Measurements from ENCODE around the gene PPP2R3A.

PPP2R3A gene

GRCh38 chr3:135965506-135966270 is at the start of gene PPP2R3A:
Gene PPP2R3A (plus strand): TSS chr3:135965728. CDS start chr3:136001499, 35,771 bp downstream.
- Histone ChIP-seq H3K4me1 (ENCODE audit: control insufficient read depth in 1 of 2, insufficient read depth in 2 of 2, low read length in 2 of 2) (peaks cover 8 to 14% of the 10 kb centered on the region in 2 donors), H3K9me3 (ENCODE audit: control insufficient read depth in 1 of 2, low read length in 2 of 2) (peaks cover 0 to 8% of the 10 kb centered on the region in 2 donors), H3K27me3 (ENCODE audit: low read depth, low read length) (no peaks in the 10 kb centered on the region), H3K36me3 (ENCODE audit: control insufficient read depth in 1 of 2, insufficient read depth in 2 of 2, low read length in 2 of 2) (no peaks in the 10 kb centered on the region), H3K4me3 (ENCODE audit: low read depth in 1 of 2, low read length in 2 of 2) (peak within 1 kb of the TSS; percentile 52 to 92), H3K27ac (ENCODE audit: low read length) (peak within 1 kb of the TSS; percentile 56)

GRCh38 chr3:135916310-135916709 is 49.2 kb upstream of the PPP2R3A start:
- H3K4me1 ChIP-seq (ENCODE audit: control insufficient read depth in 1 of 2, insufficient read depth in 2 of 2, low read length in 2 of 2): no peaks in the 10 kb centered on the region
- H3K9me3 ChIP-seq (ENCODE audit: control insufficient read depth in 1 of 2, low read length in 2 of 2): no peaks in the 10 kb centered on the region
- no peaks in the 10 kb centered on the region for H3K36me3 ChIP-seq (ENCODE audit: control insufficient read depth in 1 of 2, insufficient read depth in 2 of 2, low read length in 2 of 2)
- no peaks in the 10 kb centered on the region for H3K27me3 ChIP-seq (ENCODE audit: low read depth, low read length)
- no peak overlapping the region for H3K4me3 ChIP-seq (ENCODE audit: low read depth in 1 of 2, low read length in 2 of 2)
- H3K27ac ChIP-seq (ENCODE audit: low read length): no peak overlapping the region

- H3K27ac ChIP-seq (ENCODE audit: low read length): no peak overlapping the region
- H3K4me3 ChIP-seq (ENCODE audit: low read depth in 1 of 2, low read length in 2 of 2): no peak overlapping the region
- H3K36me3 ChIP-seq (ENCODE audit: control insufficient read depth in 1 of 2, insufficient read depth in 2 of 2, low read length in 2 of 2): no peaks in the 10 kb centered on the region
- H3K27me3 ChIP-seq (ENCODE audit: low read depth, low read length): no peaks in the 10 kb centered on the region
- H3K4me1 ChIP-seq (ENCODE audit: control insufficient read depth in 1 of 2, insufficient read depth in 2 of 2, low read length in 2 of 2): no peaks in the 10 kb centered on the region
- H3K9me3 ChIP-seq (ENCODE audit: control insufficient read depth in 1 of 2, low read length in 2 of 2): no peaks in the 10 kb centered on the region
Observed at GRCh38 chr3:135917076-135917475, 48.5 kb upstream of the PPP2R3A start.

- no peaks in the 10 kb centered on the region for H3K9me3 ChIP-seq (ENCODE audit: control insufficient read depth in 1 of 2, low read length in 2 of 2)
- no peaks in the 10 kb centered on the region for H3K4me1 ChIP-seq (ENCODE audit: control insufficient read depth in 1 of 2, insufficient read depth in 2 of 2, low read length in 2 of 2)
- H3K27ac ChIP-seq (ENCODE audit: low read length): no peak overlapping the region
- H3K27me3 ChIP-seq (ENCODE audit: low read depth, low read length): no peaks in the 10 kb centered on the region
- H3K4me3 ChIP-seq (ENCODE audit: low read depth in 1 of 2, low read length in 2 of 2): no peak overlapping the region
- no peaks in the 10 kb centered on the region for H3K36me3 ChIP-seq (ENCODE audit: control insufficient read depth in 1 of 2, insufficient read depth in 2 of 2, low read length in 2 of 2)
Observed at GRCh38 chr3:135917927-135918597, 47.5 kb upstream of the PPP2R3A start.

- Histone ChIP-seq H3K4me1 (ENCODE audit: control insufficient read depth in 1 of 2, insufficient read depth in 2 of 2, low read length in 2 of 2) (no peaks in the 10 kb centered on the region), H3K27me3 (ENCODE audit: low read depth, low read length) (no peaks in the 10 kb centered on the region), H3K36me3 (ENCODE audit: control insufficient read depth in 1 of 2, insufficient read depth in 2 of 2, low read length in 2 of 2) (no peaks in the 10 kb centered on the region), H3K27ac (ENCODE audit: low read length) (no peak overlapping the region), H3K9me3 (ENCODE audit: control insufficient read depth in 1 of 2, low read length in 2 of 2) (no peaks in the 10 kb centered on the region), H3K4me3 (ENCODE audit: low read depth in 1 of 2, low read length in 2 of 2) (no peak overlapping the region)
Observed at GRCh38 chr3:135918600-135918999, 46.9 kb upstream of the PPP2R3A start.

- Histone ChIP-seq H3K4me3 (ENCODE audit: low read depth in 1 of 2, low read length in 2 of 2) (no peak overlapping the region), H3K4me1 (ENCODE audit: control insufficient read depth in 1 of 2, insufficient read depth in 2 of 2, low read length in 2 of 2) (no peaks in the 10 kb centered on the region), H3K27ac (ENCODE audit: low read length) (no peak overlapping the region), H3K9me3 (ENCODE audit: control insufficient read depth in 1 of 2, low read length in 2 of 2) (no peaks in the 10 kb centered on the region), H3K27me3 (ENCODE audit: low read depth, low read length) (no peaks in the 10 kb centered on the region), H3K36me3 (ENCODE audit: control insufficient read depth in 1 of 2, insufficient read depth in 2 of 2, low read length in 2 of 2) (no peaks in the 10 kb centered on the region)
Observed at GRCh38 chr3:135920275-135920674, 45.3 kb upstream of the PPP2R3A start.

GRCh38 chr3:135922903-135923250 is 42.7 kb upstream of the PPP2R3A start:
- H3K27me3 ChIP-seq (ENCODE audit: low read depth, low read length): no peaks in the 10 kb centered on the region
- H3K4me1 ChIP-seq (ENCODE audit: control insufficient read depth in 1 of 2, insufficient read depth in 2 of 2, low read length in 2 of 2): no peaks in the 10 kb centered on the region
- H3K9me3 ChIP-seq (ENCODE audit: control insufficient read depth in 1 of 2, low read length in 2 of 2): no peaks in the 10 kb centered on the region
- no peaks in the 10 kb centered on the region for H3K36me3 ChIP-seq (ENCODE audit: control insufficient read depth in 1 of 2, insufficient read depth in 2 of 2, low read length in 2 of 2)
- no peak overlapping the region for H3K27ac ChIP-seq (ENCODE audit: low read length)
- no peak overlapping the region for H3K4me3 ChIP-seq (ENCODE audit: low read depth in 1 of 2, low read length in 2 of 2)

GRCh38 chr3:135924506-135924905 is 41.0 kb upstream of the PPP2R3A start:
- H3K27ac ChIP-seq (ENCODE audit: low read length): no peak overlapping the region
- no peaks in the 10 kb centered on the region for H3K36me3 ChIP-seq (ENCODE audit: control insufficient read depth in 1 of 2, insufficient read depth in 2 of 2, low read length in 2 of 2)

GRCh38 chr3:135926664-135927063 is 38.9 kb upstream of the PPP2R3A start:
- peaks cover 3 to 17% of the 10 kb centered on the region in 2 donors for H3K4me1 ChIP-seq (ENCODE audit: control insufficient read depth in 1 of 2, insufficient read depth in 2 of 2, low read length in 2 of 2)
- H3K27ac ChIP-seq (ENCODE audit: low read length): no peak overlapping the region
- no peaks in the 10 kb centered on the region for H3K9me3 ChIP-seq (ENCODE audit: control insufficient read depth in 1 of 2, low read length in 2 of 2)
- H3K36me3 ChIP-seq (ENCODE audit: control insufficient read depth in 1 of 2, insufficient read depth in 2 of 2, low read length in 2 of 2): no peaks in the 10 kb centered on the region
- H3K27me3 ChIP-seq (ENCODE audit: low read depth, low read length): no peaks in the 10 kb centered on the region
- H3K4me3 ChIP-seq (ENCODE audit: low read depth in 1 of 2, low read length in 2 of 2): no peak overlapping the region

More at GRCh38 chr3:135924506-135924905, 41.0 kb upstream of the PPP2R3A start:
- no peak overlapping the region for H3K4me3 ChIP-seq (ENCODE audit: low read depth in 1 of 2, low read length in 2 of 2)
- H3K9me3 ChIP-seq (ENCODE audit: control insufficient read depth in 1 of 2, low read length in 2 of 2): no peaks in the 10 kb centered on the region
- H3K27me3 ChIP-seq (ENCODE audit: low read depth, low read length): no peaks in the 10 kb centered on the region
- peaks cover 0 to 6% of the 10 kb centered on the region in 2 donors for H3K4me1 ChIP-seq (ENCODE audit: control insufficient read depth in 1 of 2, insufficient read depth in 2 of 2, low read length in 2 of 2)

GRCh38 chr3:135927155-135927554 is 38.4 kb upstream of the PPP2R3A start:
- Histone ChIP-seq H3K4me1 (ENCODE audit: control insufficient read depth in 1 of 2, insufficient read depth in 2 of 2, low read length in 2 of 2) (peaks cover 3 to 17% of the 10 kb centered on the region in 2 donors), H3K4me3 (ENCODE audit: low read depth in 1 of 2, low read length in 2 of 2) (no peak overlapping the region), H3K27ac (ENCODE audit: low read length) (no peak overlapping the region), H3K9me3 (ENCODE audit: control insufficient read depth in 1 of 2, low read length in 2 of 2) (no peaks in the 10 kb centered on the region), H3K36me3 (ENCODE audit: control insufficient read depth in 1 of 2, insufficient read depth in 2 of 2, low read length in 2 of 2) (no peaks in the 10 kb centered on the region), H3K27me3 (ENCODE audit: low read depth, low read length) (no peaks in the 10 kb centered on the region)

- H3K36me3 ChIP-seq (ENCODE audit: control insufficient read depth in 1 of 2, insufficient read depth in 2 of 2, low read length in 2 of 2): no peaks in the 10 kb centered on the region
- H3K4me3 ChIP-seq (ENCODE audit: low read depth in 1 of 2, low read length in 2 of 2): no peak overlapping the region
- no peaks in the 10 kb centered on the region for H3K9me3 ChIP-seq (ENCODE audit: control insufficient read depth in 1 of 2, low read length in 2 of 2)
- no peaks in the 10 kb centered on the region for H3K27me3 ChIP-seq (ENCODE audit: low read depth, low read length)
- peaks cover 3 to 17% of the 10 kb centered on the region in 2 donors for H3K4me1 ChIP-seq (ENCODE audit: control insufficient read depth in 1 of 2, insufficient read depth in 2 of 2, low read length in 2 of 2)
- H3K27ac ChIP-seq (ENCODE audit: low read length): no peak overlapping the region
Observed at GRCh38 chr3:135929670-135930069, 35.9 kb upstream of the PPP2R3A start.
